ENCODE data around the gene IFNL4.

DNA sequence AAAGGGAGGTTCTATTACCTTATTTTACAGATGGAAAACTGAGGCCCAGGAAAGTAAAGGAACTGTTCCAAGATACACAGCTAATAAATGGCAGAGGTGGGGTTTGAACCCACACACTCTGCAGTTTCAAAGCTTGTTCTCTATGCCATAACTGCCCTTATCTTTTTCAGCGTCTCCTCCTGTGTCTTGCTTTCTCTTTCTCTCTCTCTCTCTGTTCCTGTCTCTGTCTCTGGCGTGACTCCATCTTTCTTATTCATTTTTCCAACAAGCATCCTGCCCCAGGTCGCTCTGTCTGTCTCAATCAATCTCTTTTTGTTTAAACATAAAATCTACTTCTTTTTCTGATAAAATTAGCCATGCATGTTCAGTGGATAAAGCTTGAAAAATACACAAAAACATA lies 3.2 kb upstream of the IFNL4 start:
- TF ChIP-seq ZNF382 (CRISPR knock-in tag; IDR thresholded peaks at IDR 0.05; ENCODE audit: borderline replicate concordance): no peak
- TF ChIP-seq, protein P1, sequence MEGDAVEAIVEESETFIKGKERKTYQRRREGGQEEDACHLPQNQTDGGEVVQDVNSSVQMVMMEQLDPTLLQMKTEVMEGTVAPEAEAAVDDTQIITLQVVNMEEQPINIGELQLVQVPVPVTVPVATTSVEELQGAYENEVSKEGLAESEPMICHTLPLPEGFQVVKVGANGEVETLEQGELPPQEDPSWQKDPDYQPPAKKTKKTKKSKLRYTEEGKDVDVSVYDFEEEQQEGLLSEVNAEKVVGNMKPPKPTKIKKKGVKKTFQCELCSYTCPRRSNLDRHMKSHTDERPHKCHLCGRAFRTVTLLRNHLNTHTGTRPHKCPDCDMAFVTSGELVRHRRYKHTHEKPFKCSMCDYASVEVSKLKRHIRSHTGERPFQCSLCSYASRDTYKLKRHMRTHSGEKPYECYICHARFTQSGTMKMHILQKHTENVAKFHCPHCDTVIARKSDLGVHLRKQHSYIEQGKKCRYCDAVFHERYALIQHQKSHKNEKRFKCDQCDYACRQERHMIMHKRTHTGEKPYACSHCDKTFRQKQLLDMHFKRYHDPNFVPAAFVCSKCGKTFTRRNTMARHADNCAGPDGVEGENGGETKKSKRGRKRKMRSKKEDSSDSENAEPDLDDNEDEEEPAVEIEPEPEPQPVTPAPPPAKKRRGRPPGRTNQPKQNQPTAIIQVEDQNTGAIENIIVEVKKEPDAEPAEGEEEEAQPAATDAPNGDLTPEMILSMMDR (CRISPR knock-in tag; IDR thresholded peaks at IDR 0.05): no peak
- TF ChIP-seq PAX8 (CRISPR knock-in tag; IDR thresholded peaks at IDR 0.05; ENCODE audit: borderline replicate concordance): no peak
- TF ChIP-seq, protein P2, sequence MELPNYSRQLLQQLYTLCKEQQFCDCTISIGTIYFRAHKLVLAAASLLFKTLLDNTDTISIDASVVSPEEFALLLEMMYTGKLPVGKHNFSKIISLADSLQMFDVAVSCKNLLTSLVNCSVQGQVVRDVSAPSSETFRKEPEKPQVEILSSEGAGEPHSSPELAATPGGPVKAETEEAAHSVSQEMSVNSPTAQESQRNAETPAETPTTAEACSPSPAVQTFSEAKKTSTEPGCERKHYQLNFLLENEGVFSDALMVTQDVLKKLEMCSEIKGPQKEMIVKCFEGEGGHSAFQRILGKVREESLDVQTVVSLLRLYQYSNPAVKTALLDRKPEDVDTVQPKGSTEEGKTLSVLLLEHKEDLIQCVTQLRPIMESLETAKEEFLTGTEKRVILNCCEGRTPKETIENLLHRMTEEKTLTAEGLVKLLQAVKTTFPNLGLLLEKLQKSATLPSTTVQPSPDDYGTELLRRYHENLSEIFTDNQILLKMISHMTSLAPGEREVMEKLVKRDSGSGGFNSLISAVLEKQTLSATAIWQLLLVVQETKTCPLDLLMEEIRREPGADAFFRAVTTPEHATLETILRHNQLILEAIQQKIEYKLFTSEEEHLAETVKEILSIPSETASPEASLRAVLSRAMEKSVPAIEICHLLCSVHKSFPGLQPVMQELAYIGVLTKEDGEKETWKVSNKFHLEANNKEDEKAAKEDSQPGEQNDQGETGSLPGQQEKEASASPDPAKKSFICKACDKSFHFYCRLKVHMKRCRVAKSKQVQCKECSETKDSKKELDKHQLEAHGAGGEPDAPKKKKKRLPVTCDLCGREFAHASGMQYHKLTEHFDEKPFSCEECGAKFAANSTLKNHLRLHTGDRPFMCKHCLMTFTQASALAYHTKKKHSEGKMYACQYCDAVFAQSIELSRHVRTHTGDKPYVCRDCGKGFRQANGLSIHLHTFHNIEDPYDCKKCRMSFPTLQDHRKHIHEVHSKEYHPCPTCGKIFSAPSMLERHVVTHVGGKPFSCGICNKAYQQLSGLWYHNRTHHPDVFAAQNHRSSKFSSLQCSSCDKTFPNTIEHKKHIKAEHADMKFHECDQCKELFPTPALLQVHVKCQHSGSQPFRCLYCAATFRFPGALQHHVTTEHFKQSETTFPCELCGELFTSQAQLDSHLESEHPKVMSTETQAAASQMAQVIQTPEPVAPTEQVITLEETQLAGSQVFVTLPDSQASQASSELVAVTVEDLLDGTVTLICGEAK (IDR thresholded peaks at IDR 0.05): no peak
- TF ChIP-seq, protein P2 (CRISPR knock-in tag; IDR thresholded peaks at IDR 0.05): no peak
- no peak for TF ChIP-seq ZNF124 (CRISPR knock-in tag; IDR thresholded peaks at IDR 0.05)
- TF ChIP-seq RBAK (CRISPR knock-in tag; IDR thresholded peaks at IDR 0.05): no peak

All from HepG2 (cell line).